Esophagus muscularis mucosa (tissue), 3 donors: Measurements from ENCODE around the gene FAHD2A.
"Not testable (repeated sequence)": the region's sequence is repeated elsewhere in the genome, so short reads cannot be mapped to it uniquely, and the experiment has no call there.

Experiments used
- POLR2A ChIP-seq: fragments of 450-650 bp; IDR thresholded peaks from one replicate; pipeline ENCODE4 v1.6.1; 2017; ENCODE audit warnings: antibody characterized with exemption, moderate library complexity, mild to moderate bottlenecking, low read depth
- POLR2AphosphoS5 ChIP-seq, 2 donors: sonication (generic); formaldehyde crosslinking; IDR thresholded peaks; one replicate each; pipeline ENCODE4 v1.6.1; 2017; ENCODE audit warnings: antibody characterized with exemption in 2 of 2
- TF ChIP-seq, protein P1 (sequence below), 3 experiments: fragments of 200-600 bp in 2 of 3; fragments of 450-650 bp in 1 of 3; sonication (generic) in 2 of 3; IDR thresholded peaks; one replicate each; pipeline ENCODE4 v1.5.1; 2017 to 2019; ENCODE audit warnings: antibody characterized with exemption in 3 of 3, mild to moderate bottlenecking in 2 of 3, moderate library complexity in 1 of 3

- TF ChIP-seq, protein P1, sequence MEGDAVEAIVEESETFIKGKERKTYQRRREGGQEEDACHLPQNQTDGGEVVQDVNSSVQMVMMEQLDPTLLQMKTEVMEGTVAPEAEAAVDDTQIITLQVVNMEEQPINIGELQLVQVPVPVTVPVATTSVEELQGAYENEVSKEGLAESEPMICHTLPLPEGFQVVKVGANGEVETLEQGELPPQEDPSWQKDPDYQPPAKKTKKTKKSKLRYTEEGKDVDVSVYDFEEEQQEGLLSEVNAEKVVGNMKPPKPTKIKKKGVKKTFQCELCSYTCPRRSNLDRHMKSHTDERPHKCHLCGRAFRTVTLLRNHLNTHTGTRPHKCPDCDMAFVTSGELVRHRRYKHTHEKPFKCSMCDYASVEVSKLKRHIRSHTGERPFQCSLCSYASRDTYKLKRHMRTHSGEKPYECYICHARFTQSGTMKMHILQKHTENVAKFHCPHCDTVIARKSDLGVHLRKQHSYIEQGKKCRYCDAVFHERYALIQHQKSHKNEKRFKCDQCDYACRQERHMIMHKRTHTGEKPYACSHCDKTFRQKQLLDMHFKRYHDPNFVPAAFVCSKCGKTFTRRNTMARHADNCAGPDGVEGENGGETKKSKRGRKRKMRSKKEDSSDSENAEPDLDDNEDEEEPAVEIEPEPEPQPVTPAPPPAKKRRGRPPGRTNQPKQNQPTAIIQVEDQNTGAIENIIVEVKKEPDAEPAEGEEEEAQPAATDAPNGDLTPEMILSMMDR (IDR thresholded peaks at IDR 0.05) = not testable (repeated sequence)
- TF ChIP-seq POLR2AphosphoS5 (IDR thresholded peaks at IDR 0.05); POLR2A: not testable (repeated sequence)
Observed at GRCh38 chr2:95403824-95404223, 1.3 kb downstream of the FAHD2A start.
